A549 (cell line): ENCODE measurements around the gene TRIM65.

Source experiments
- ELK1 ChIP-seq: fragments of 150-350 bp; IDR thresholded peaks from 2 replicates; pipeline ENCODE4 v1.6.1; 2014; ENCODE audit warnings: low read depth, mild to moderate bottlenecking, low read length
- EP300 ChIP-seq, 2 experiments: fragments of >200 bp; sonication (Bioruptor Twin); formaldehyde crosslinking; IDR thresholded peaks; 2 replicates in 1 of 2; 3 replicates in 1 of 2; pipeline ENCODE4 v1.6.1; 2016 to 2017
- ESRRA ChIP-seq: fragments of 150-350 bp; IDR thresholded peaks from 2 replicates; pipeline ENCODE4 v1.6.1; 2014; ENCODE audit warnings: mild to moderate bottlenecking, low read length, borderline replicate concordance
- HOXA7 ChIP-seq: fragments of 250-450 bp; sonication (Bioruptor Pico); IDR thresholded peaks from 2 replicates; pipeline ENCODE4 v1.5.0; 2020; ENCODE audit warnings: mild to moderate bottlenecking, moderate library complexity
- MYC ChIP-seq: IDR thresholded peaks from 2 replicates; pipeline ENCODE4 v1.6.1; 2012; ENCODE audit warnings: mild to moderate bottlenecking, inconsistent platforms, low read length, improper control_type of control experiment, borderline replicate concordance
- PBX3 ChIP-seq: IDR thresholded peaks from 2 replicates; pipeline ENCODE4 v1.6.1; 2012
- POLR2A ChIP-seq: IDR thresholded peaks from 2 replicates; pipeline ENCODE4 v1.6.1; 2012; ENCODE audit warnings: mild to moderate bottlenecking, low read length
- RAD21 ChIP-seq, 2 experiments: fragments of >200 bp in 1 of 2; sonication (Bioruptor Twin) in 1 of 2; formaldehyde crosslinking in 1 of 2; IDR thresholded peaks in 1 of 2; conservative IDR thresholded peaks in 1 of 2; 2 replicates in 1 of 2; 3 replicates in 1 of 2; pipeline ENCODE4 v1.6.1; 2012 to 2018; ENCODE audit warnings: inconsistent platforms in 1 of 2
- REST ChIP-seq: fragments of 200-600 bp; sonication (generic); IDR thresholded peaks from 2 replicates; pipeline ENCODE4 v1.6.1; 2016; ENCODE audit warnings: antibody characterized with exemption, mild to moderate bottlenecking, moderate library complexity
- SMC3 ChIP-seq: fragments of >200 bp; sonication (Bioruptor Twin); formaldehyde crosslinking; IDR thresholded peaks from 3 replicates; pipeline ENCODE4 v1.6.1; 2018; ENCODE audit warnings: inconsistent platforms
- TF ChIP-seq, protein P1 (sequence below): fragments of >200 bp; sonication (Bioruptor Twin); formaldehyde crosslinking; IDR thresholded peaks from 3 replicates; pipeline ENCODE4 v1.5.1; 2016
- TF ChIP-seq, protein P2 (sequence below): fragments of 450-650 bp; IDR thresholded peaks from 2 replicates; pipeline ENCODE4 v1.6.1; 2014; ENCODE audit warnings: antibody characterized with exemption

DNA sequence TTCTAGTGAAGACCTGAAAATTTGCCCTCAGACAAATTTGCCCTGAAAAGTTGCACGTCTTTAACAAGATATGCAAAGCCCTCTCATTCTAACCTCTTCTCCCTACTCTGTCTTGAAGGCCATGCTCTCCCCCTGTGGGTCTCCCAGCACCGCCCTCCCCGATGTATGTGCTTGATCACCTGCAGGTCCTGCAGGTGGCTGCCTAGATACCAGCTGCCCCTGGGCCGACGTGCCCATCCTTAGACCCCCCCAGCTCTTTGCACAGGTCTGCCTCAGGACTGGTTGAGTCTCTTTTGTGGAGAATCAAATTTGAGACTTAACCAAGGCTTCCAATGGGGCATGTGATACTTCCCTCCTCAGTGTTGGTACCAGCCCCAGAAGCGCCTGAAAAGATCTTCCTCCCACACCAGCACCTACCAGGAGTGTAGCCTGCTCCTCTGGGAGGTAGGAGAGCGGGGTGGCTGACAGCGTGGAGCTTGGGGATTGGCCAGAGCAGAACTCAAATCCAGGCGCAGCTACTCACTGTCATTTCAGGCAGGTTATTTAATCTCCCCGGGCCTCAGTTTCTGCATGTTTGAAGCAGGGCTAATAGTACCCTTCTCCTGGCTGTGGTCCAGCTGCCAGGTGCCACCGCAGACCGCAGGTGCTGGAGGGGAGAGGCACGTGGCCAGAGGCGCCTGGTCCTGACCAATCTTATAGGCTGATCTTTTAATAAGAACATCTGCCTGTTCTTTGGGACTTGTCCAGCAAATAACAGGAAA, 12.5 kb upstream of the TRIM65 start:
- TF ChIP-seq, protein P1, sequence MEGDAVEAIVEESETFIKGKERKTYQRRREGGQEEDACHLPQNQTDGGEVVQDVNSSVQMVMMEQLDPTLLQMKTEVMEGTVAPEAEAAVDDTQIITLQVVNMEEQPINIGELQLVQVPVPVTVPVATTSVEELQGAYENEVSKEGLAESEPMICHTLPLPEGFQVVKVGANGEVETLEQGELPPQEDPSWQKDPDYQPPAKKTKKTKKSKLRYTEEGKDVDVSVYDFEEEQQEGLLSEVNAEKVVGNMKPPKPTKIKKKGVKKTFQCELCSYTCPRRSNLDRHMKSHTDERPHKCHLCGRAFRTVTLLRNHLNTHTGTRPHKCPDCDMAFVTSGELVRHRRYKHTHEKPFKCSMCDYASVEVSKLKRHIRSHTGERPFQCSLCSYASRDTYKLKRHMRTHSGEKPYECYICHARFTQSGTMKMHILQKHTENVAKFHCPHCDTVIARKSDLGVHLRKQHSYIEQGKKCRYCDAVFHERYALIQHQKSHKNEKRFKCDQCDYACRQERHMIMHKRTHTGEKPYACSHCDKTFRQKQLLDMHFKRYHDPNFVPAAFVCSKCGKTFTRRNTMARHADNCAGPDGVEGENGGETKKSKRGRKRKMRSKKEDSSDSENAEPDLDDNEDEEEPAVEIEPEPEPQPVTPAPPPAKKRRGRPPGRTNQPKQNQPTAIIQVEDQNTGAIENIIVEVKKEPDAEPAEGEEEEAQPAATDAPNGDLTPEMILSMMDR = no peak
- no peak for TF ChIP-seq EP300 (IDR thresholded peaks at IDR 0.05)
- TF ChIP-seq PBX3 = no peak
- no peak for TF ChIP-seq MYC
- TF ChIP-seq ESRRA = no peak
- TF ChIP-seq, protein P2, sequence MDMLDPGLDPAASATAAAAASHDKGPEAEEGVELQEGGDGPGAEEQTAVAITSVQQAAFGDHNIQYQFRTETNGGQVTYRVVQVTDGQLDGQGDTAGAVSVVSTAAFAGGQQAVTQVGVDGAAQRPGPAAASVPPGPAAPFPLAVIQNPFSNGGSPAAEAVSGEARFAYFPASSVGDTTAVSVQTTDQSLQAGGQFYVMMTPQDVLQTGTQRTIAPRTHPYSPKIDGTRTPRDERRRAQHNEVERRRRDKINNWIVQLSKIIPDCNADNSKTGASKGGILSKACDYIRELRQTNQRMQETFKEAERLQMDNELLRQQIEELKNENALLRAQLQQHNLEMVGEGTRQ = no peak
- TF ChIP-seq REST = no peak
- no peak for TF ChIP-seq RAD21 (conservative IDR thresholded peaks at IDR 0.05 in 1 of 2, IDR thresholded peaks at IDR 0.05 in 1 of 2)
- TF ChIP-seq SMC3 = no peak
- no peak for TF ChIP-seq HOXA7 (CRISPR knock-in tag)
- TF ChIP-seq POLR2A = no peak
- no peak for TF ChIP-seq ELK1
